Ramos (cell line): ENCODE results near the gene ABCC5.

Experiments
- in situ Hi-C: fragments of 300-500 bp; cut with MboI; formaldehyde crosslinking; loops from one replicate; pipeline ENCODE4 v1.14.3; 2022; ENCODE audit warnings: low sequenced_read_pairs; ENCODE audit not compliant: unreplicated experiment

Gene ABCC5

DNA sequence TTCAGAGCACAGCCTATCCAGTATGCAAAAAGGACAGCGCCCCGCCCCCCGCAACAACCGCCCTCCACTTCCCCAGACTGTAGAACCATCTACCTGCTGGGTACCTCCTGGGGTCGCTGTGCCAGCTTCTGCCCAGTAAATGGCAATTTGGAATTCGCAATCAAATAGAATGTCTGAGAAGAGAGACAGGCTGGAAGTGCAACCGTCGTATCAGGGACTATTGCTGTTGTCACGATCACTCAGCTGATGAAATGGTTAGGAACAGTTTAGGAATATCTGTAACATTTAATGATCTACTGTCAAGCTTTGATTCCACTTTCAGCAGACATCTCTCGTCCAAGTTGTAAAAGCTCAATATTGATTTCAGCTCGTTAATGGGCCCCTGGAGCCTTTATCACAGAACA lies 119.7 kb downstream of the ABCC5 start:
- in situ Hi-C loops = loop anchor here (25.0 kb wide), 1 partner anchor 436 kb away; no protein-coding TSS in a partner anchor

DNA sequence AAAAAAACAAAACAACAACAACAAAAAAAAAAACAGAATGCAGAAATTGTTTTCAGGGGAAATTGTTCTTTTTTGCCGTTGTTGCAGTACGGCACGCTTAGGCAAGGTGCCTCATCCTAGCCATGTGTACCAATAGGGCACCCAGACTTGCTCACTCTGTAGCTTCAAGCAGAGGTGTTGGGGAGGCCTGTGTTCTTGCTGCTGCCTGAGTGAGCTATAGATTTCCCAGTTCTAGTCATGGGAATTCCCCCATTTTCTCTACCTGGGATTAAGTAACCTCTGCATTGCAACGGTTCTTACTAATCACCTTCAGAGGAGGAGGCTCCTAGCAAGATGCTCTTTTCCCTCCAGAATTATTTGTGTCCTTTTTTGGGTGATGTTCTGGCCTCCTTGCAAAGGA lies 120.1 kb downstream of the ABCC5 start:
- in situ Hi-C loops = loop anchor here (25.0 kb wide), 1 partner anchor 435 kb away; no protein-coding TSS in a partner anchor

DNA sequence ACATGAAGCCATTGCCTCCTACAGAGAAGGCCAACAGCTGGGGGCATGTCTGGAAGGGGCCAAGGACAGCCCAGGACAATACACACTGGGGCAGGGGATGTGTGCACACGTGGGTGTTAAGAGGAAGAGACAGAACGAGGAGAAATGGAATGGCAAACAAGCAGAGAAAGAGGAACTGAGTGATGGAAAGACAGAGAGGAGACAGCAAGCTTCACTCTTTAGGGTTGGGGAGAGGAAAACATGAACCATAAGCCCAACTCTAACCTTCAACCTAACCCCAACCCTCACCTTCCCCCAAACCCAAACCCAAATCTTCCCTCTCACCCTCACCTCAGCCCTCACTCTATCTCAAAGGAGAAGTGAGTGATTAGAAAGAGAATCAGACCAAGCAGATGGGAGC lies 121.1 kb downstream of the ABCC5 start:
- in situ Hi-C loops = loop anchor here (25.0 kb wide), 1 partner anchor 434 kb away; no protein-coding TSS in a partner anchor

DNA sequence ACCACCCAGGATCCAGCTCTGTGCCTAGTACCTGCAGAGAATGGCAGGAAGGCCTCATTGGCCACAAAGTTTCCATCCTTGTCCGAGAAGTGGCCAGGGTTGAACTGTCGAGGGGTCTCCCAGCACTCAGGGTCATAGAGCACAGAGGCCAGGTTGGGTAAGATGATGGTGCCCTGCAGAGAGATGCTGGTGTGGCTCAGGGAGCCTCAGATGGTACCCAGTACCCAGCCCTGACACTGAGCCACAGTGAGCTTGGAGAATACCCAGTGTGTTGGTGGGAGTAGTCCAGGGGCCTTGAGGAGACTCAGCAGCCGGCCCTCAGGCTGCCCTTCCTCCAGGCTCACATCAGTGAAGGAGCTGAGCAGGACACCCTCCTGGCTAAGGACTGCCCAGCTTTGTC lies 121.5 kb downstream of the ABCC5 start:
- in situ Hi-C loops = loop anchor here (25.0 kb wide), 1 partner anchor 434 kb away; no protein-coding TSS in a partner anchor

DNA sequence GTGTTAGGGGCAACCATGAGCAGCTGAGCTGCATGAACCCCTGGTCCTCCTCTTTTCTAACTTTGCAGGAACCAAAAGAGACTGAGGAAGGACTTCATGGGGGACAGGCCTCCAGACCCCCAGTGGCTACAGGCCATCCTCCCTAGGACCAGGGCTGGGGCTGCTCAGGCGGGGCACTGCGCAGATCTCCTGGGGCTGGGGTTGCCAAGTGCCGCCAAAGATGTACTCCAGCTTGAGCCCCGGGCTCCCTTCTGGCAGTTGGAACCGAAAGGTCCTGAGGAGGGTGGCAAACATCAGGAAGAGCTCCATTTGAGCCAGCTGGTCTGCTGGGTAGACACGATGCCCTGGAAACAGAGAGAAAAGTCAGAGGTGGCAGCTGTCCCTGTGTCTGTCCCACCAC lies 121.9 kb downstream of the ABCC5 start:
- in situ Hi-C loops = loop anchor here (25.0 kb wide), 1 partner anchor 433 kb away; no protein-coding TSS in a partner anchor

DNA sequence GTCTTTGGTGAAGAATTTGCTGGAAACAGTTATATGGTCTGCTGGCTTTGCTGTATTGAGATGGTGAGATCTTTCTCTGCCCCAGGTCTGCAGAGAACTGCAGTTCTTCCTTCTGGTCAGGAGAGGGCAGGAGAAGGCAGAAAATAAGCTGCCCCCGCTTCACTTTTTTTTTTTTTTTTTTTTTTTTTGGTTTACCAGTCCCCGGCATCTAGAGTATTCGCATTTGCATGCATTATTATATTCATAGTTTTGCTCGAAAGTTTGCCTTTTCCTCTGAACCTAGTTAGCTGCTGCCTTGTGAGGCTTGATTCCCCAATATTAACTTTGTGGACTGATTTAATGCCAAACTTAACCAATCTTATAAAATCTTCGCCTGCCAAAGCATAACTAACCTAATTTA lies 122.4 kb downstream of the ABCC5 start:
- in situ Hi-C loops = loop anchor here (25.0 kb wide), 1 partner anchor 433 kb away; no protein-coding TSS in a partner anchor

DNA sequence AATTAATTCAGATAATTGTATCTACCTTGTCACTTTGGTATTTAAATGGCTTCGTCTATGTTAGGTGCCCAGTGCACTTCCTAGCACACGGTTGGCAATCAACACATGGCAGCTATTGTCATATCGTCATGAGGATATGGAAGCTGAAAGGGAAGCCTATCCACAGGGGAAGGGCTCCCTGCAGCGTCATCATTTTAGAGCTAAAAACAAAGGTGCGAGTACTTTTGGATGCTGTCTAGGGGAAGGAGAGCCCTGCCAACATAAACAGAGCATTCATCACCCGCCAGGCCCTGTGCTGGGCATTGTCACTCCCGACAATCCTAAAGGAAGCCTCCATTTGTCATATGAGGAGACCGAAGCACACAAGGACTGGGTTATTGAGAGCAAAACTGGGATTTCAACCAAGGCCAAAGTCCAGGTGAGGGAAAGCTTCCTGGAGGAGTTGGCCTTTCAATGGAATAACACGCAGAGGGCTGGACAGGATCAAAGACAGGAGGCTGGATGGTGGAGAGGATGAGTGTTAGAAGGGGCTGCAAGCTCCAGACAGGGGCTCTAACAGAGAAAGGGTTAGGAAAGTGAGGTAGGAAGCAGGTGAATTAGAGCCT lies 125.0 kb downstream of the ABCC5 start:
- in situ Hi-C loops = loop anchor here (25.0 kb wide), 1 partner anchor 430 kb away; no protein-coding TSS in a partner anchor

DNA sequence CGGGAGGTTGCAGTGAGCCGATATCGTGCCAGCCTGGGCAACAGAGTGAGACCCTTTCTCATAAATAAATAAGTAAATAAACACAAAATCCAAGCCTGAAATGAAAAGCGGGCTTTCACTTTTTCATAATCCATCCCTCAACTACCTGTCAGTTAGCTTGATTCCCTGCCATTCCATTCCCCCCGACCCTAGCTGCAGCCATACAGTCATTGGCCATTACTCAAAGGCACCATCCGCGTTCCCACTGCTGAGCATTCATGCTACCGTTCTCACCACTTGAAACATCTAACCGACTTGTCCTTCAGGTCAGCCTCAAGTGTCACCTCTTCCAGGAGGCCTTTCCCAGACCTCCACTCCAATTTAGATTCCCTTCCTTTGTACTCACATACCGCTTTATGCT lies 131.9 kb downstream of the ABCC5 start:
- in situ Hi-C loops = loop anchor here (25.0 kb wide), 1 partner anchor 423 kb away; no protein-coding TSS in a partner anchor

DNA sequence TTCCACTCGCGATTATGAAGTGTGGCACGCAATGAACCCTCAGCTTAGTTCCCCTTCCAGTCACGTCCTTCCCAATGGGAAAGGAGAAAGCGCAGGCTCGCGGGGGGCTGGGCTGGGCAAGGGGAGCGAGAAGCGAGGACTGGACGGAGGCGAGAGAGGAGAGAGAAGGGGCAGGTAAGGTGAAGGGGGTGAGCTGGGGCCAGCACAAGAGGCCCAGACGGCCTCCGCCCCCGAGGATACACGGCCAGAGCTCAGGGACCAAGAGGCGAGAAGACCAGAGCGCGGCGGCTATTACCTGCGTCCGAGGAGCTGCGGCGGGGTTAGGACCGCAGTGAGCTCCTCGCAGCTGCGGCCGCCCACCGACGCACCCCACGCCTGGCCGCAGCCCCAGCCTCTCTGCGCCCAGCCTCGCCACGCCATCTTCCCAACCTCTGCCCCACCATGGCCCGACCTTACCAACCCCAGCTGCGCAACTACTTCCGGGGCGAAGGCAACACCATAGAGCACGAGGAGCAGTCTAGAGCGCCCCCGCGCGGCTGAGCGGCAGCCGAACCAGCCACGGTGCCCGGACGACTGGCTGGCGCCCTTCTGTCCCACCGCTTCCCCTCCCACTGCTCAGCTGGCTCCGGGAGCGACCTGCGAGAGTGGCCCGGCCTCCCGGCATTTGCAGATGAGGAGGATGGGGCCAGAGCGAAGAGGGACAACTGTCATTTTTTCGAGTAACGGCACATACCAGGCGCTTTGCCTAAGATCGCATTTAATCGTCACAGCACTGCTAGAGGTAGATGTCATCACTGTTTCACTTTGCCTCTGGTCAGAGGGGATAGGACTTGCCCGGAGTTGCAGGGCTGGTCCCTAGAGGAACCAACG lies 133.0 kb downstream of the ABCC5 start, which contains the start of gene PARL:
TSS of gene PARL (minus strand) at position 454 of the 870 bp plus-strand sequence. CDS start at position 420, 34 bp downstream.
- in situ Hi-C loops = loop anchor here (25.0 kb wide), 1 partner anchor 422 kb away; no protein-coding TSS in a partner anchor

DNA sequence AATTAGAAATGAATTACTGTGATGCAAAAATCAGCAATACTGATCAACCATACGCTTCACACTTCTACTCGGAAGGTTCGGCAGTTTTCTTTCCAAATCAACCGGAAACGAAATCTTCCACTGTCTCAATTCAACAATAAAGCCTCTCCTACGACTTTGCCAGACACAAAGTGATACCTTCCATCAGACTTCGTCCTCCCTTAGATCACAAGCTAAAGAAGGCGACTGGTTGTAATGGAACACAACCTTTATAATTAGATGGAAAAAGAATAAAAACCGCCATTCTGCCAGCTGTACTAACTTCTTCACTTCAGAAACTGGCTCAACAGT lies 133.6 kb downstream of the ABCC5 start:
- in situ Hi-C loops = loop anchor here (25.0 kb wide), 1 partner anchor 422 kb away; no protein-coding TSS in a partner anchor

DNA sequence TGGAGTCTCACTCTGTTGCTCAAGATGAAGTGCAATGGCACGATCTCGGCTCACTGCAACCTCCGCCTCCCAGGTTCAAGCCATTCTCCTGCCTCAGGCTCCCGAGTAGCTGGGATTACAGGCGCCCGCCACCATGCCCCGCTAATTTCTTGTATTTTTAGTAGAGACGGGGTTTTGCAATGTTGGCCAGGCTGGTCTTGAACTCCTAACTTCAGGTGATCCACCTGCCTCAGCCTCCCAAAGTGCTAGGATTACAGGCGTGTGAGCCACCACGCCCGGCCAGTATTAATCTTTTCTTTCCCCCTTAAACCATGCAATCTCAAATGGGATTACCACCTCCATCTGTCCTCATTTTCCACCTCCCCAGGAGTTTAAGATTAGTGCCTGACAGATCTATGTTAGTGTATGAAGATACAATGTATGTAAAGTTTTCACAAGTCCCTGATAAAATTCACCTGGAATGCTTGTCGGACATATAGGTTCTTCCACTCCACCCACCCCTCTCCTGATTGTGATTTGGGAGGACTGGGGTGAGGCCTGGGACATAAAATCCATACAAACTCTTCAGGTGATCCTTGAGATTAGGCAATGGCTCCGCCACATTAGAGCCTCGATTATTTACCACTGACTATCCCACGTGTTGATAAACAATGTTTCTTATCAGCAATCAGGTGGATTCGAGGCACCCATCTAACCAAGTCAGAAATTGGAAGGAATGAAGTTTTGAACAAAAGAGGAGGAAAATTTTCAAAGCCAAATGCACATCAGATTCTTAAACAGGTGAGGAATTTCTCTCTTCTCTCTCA lies 134.2 kb downstream of the ABCC5 start:
- in situ Hi-C loops = loop anchor here (25.0 kb wide), 1 partner anchor 421 kb away; no protein-coding TSS in a partner anchor

DNA sequence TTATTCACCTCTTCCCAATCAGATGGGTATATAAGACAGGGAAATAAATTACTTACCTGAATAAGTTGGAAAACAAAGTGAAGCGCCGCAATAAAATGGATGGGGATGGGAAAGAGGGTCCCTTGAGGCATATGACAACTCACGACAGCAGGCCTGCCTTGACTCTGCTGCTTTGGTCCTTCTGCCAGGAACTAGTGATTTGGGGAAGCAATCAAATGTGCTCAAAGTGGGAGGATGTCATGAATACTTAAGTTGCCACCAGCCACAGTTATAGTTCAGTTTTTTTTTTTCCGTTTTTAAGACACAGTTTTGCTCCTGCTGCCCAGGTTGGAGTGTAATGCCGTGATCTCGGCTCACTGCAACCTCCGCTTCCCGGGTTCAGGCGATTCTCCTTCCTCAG lies 137.6 kb downstream of the ABCC5 start:
- in situ Hi-C loops = loop anchor here (25.0 kb wide), 1 partner anchor 418 kb away; no protein-coding TSS in a partner anchor

DNA sequence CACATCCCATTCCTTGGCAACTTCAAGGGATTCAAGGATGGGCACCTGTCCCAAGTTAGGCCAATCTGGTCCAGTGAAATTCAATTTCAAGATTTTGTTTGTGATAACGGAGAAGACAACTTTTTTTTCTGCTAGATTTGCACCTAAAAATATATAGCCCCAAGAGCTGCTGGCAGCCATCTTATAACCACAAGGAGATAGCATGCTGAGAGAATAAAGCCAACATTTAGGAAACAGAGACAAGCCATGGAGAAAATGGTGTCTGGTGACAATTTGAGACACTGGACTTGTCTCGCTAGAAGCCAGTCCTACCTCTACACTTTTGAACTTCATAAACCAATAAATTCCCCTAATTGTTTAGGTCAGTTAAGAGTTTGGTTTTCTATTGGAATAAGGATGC lies 138.4 kb downstream of the ABCC5 start:
- in situ Hi-C loops = loop anchor here (25.0 kb wide), 1 partner anchor 417 kb away; no protein-coding TSS in a partner anchor

DNA sequence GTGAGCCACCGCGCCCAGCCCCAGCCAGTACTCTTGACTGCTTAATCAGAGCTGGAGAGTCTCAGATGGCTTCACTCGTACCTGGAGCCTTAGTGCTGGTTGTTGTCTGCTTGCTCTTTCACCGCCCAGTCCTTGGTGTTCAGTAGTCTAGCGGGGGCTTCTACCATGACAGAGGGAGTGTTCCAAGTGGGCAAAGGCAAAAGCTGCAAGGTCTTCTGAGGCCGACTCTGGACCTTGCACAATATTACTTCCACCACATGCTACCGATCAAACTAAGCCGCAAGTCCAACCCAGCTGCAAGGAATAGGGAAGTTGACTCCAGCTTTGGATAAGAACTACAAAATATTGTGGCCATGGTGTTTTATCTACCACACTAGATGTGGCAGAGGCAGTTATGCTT lies 139.6 kb downstream of the ABCC5 start:
- in situ Hi-C loops = loop anchor here (25.0 kb wide), 1 partner anchor 416 kb away; no protein-coding TSS in a partner anchor

DNA sequence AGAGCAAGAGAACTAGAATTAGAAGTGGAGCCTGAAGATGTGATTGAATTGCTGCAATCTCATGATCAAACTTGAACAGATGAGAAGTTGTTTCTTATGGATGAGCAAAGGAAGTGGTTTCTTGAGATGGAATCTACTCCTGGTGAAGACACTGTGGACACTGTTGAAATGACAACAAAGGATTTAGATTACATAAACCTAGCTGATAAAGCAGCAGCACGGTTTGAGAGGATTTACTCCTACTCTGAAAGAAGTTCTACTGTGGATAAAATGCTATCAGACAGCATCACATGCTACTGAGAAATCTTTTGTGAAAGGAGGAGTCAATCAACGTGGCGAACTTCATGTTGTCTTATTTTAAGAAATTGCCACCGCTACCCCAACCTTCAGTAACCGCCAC lies 140.5 kb downstream of the ABCC5 start:
- in situ Hi-C loops = loop anchor here (25.0 kb wide), 1 partner anchor 415 kb away; no protein-coding TSS in a partner anchor

DNA sequence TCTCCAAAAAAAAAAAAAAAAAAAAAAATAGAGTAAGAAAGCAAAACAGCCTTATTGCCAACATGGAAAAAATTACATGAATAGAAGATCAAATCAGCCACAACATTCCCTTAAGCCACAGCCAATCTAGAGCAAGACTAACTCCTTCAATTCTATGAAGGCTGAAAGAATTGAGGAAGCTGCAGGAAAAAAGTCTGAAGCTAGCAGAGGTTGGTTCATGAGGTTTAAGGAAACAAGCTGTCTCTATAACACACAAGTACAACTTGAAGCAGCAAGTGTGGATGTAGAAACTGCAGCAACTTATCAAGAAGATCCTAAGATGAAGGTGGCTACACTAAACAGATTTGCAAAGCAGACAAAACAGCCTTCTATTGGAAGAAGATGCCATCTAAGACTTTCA lies 142.3 kb downstream of the ABCC5 start:
- in situ Hi-C loops = loop anchor here (25.0 kb wide), 1 partner anchor 413 kb away; no protein-coding TSS in a partner anchor

DNA sequence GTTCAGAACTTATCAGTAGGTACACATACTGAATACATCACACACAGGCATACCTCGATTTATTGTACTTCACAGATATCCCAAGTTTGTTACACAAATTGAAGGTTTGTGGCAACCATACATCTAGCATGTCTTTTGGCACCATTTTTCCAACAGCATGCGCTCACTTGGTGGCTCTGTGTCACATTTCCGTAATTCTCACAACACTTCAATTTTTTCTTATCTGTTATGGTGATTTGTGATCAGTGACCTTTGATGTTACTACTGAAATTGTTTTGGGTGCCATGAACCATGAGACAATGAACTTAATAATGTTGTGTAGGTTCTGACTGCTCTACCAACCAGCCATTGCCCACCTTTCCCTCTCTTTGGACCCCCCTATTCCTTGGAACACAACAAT lies 143.8 kb downstream of the ABCC5 start:
- in situ Hi-C loops = no loop called here

DNA sequence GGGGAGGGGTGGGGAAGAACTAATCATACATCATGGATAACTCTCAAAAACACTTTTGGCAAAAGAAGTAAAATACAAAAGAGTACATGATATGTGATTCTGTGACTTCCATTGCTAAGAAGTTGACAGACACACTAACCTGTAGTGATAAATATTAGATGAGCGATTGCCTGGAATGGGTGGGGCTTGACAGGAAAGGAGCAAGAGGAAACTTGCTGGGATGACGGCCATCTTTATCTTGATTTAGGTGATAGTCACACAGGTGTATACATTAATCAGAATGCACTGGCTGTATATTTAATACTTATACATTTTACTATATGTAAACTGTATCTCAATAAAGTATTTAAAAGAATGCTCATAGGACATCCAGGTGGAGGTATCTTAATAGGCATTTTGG lies 146.1 kb downstream of the ABCC5 start:
- in situ Hi-C loops = no loop called here

DNA sequence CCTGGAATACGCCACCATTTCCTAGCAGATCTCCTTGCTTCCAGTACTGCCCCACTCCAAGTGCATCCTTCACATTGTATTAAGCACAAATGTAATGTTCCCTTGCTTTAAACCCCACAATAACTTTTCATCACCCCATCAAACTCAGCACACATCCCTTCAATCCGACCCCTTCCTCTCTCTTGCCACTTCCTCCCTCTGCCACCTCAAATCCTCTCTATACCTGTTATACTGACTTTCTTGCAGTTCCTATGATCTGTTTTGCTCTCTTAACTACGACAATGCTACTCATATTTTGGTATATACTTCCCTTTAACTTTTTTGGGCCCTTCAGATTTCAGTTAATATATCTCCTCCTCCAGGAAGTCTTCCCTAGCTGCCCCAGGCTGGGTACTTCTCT lies 147.1 kb downstream of the ABCC5 start:
- in situ Hi-C loops = no loop called here
